Kidney (tissue), 14 donors: ENCODE measurements around the gene KCNB1. TPM values are rescaled to one million over a fixed set of nuclear protein-coding genes. Genes with fewer than 3 reads are reported as not detected.

Source experiments
- DNase-seq, 5 donors: peaks; one replicate each; pipeline ENCODE4 v3.0.0-alpha.2; 2013 to 2020
- FAIRE-seq: peaks from 2 replicates; lab custom pipeline; 2012; peaks lifted over from hg19 to GRCh38; lab: Jason Lieb, UNC
- H3K27ac ChIP-seq, 2 donors: one replicate each; pipeline ENCODE4 v1.7.0; 2013; ENCODE audit warnings: low read depth in 2 of 2, low read length in 2 of 2, inconsistent platforms in 1 of 2
- H3K27me3 ChIP-seq: one replicate; pipeline ENCODE4 v1.7.1; 2013; ENCODE audit warnings: low read length, inconsistent platforms; ENCODE audit not compliant: control insufficient read depth, insufficient read depth
- H3K36me3 ChIP-seq, 3 donors: one replicate each; pipeline versions ENCODE4 v1.7.0 to v1.7.1; 2013; ENCODE audit warnings: low read length in 3 of 3, control low read depth in 1 of 3, inconsistent platforms in 1 of 3; ENCODE audit not compliant: insufficient read depth in 3 of 3, control insufficient read depth in 2 of 3
- H3K4me1 ChIP-seq, 3 donors: one replicate each; pipeline versions ENCODE4 v1.7.0 to v1.7.1; 2013; ENCODE audit warnings: low read length in 3 of 3, inconsistent platforms in 1 of 3, low read depth in 1 of 3; ENCODE audit not compliant: control insufficient read depth in 2 of 3, insufficient read depth in 2 of 3
- H3K4me3 ChIP-seq, 3 donors: one replicate each; pipeline versions ENCODE4 v1.7.0 to v1.8.1; 2013; ENCODE audit warnings: low read length in 3 of 3, control low read depth in 1 of 3, inconsistent platforms in 1 of 3
- H3K9ac ChIP-seq, 3 donors: one replicate each; pipeline versions ENCODE4 v1.7.0 to v1.7.1; 2013; ENCODE audit warnings: low read length in 3 of 3, control low read depth in 1 of 3, inconsistent platforms in 1 of 3
- H3K9me3 ChIP-seq, 3 donors: one replicate each; pipeline versions ENCODE4 v1.7.0 to v1.7.1; 2013; ENCODE audit warnings: low read length in 3 of 3, control low read depth in 1 of 3, inconsistent platforms in 1 of 3; ENCODE audit not compliant: control insufficient read depth in 2 of 3, insufficient read depth in 1 of 3
- intact Hi-C: fragments of 100-400 bp; cut with DNase I; formaldehyde crosslinking; loops from one replicate; pipeline ENCODE4 v1.11.1; 2022
- polyA plus RNA-seq: library from polyadenylated mRNA; stranded (reverse); fragments of 350-450 nt; fragmentation: Illumina TruSeq; extraction: RNeasy Lipid Tissue Mini Kit (QIAGEN cat#74804); gene quantifications from one replicate; pipeline ENCODE4 v1.2.3, GENCODE V29; 2014; ENCODE audit warnings: low read depth, low replicate concordance; ENCODE audit not compliant: insufficient read depth
- total RNA-seq: library from RNA; stranded (reverse); fragmentation: NEBNext Ultra II Directional; extraction: Animal tissue kit (Norgen Biotek cat#: 25700); gene quantifications from one replicate; pipeline ENCODE4 v1.2.1, GENCODE V29; 2021
- TF ChIP-seq, protein P1 (sequence below): IDR thresholded peaks from 3 replicates; pipeline ENCODE4 v1.5.1; 2012; ENCODE audit warnings: mild to moderate bottlenecking, moderate library complexity, borderline replicate concordance; ENCODE audit not compliant: insufficient read depth; ENCODE audit errors: extremely low read depth
- donor health status: control.
- donor health status: control.
- donor health status: control.
- donor health status: control.
- donor health status: control.
- donor health status: DM: yes; HTN: yes; CAD: no.
- donor health status: Normal renal cell carcinoma (clear cell type).

KCNB1 gene
- total and polyA plus RNA-seq, 2 donors from 2014 or later, result 0.26 to 1.2 TPM

DNA sequence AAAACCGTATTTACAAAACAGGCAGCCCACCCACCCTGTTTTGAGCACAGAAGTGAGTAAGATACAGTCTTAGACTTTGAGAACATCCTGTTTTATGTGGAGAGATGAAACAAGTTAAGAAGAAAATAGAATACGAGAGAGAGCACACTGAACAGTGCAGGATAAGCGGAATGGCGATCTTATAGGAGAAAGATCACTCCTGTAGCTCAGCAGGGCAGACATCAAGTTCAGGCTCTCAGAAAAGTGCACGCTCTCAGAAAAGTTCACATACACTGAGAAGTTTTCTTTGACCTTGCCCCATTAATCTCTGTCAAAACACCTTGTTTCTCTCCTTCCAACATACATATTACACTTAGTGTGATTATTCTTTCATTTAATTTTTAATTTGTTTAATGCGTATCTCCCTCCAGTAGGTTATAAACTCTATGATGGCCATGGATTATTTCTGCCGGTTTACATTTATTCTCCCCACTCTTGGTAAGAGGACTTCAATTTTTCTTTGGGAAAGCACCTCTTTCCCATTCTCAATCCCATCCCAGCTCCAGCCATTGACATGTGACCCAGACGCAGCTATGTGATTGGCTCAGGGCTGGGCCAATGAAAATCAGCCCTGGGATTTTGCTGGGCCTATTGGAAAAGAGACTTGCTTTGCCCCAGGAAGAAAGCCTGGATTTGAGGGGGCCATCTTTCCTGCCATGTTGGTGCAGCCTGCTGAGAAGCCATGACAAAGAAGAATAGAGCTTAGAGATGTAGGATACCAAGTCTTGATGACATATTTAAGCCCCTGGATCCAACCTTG lies 16.2 kb downstream of the KCNB1 start:
- TF ChIP-seq, protein P1, sequence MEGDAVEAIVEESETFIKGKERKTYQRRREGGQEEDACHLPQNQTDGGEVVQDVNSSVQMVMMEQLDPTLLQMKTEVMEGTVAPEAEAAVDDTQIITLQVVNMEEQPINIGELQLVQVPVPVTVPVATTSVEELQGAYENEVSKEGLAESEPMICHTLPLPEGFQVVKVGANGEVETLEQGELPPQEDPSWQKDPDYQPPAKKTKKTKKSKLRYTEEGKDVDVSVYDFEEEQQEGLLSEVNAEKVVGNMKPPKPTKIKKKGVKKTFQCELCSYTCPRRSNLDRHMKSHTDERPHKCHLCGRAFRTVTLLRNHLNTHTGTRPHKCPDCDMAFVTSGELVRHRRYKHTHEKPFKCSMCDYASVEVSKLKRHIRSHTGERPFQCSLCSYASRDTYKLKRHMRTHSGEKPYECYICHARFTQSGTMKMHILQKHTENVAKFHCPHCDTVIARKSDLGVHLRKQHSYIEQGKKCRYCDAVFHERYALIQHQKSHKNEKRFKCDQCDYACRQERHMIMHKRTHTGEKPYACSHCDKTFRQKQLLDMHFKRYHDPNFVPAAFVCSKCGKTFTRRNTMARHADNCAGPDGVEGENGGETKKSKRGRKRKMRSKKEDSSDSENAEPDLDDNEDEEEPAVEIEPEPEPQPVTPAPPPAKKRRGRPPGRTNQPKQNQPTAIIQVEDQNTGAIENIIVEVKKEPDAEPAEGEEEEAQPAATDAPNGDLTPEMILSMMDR, result no peak
- intact Hi-C loops, result no loop called here
- Histone ChIP-seq H3K9ac (no peak overlapping the region), H3K36me3 (no peaks in the 10 kb centered on the region), H3K27ac (no peak overlapping the region), H3K9me3 (no peaks in the 10 kb centered on the region), H3K27me3 (no peaks in the 10 kb centered on the region), H3K4me3 (no peak overlapping the region), H3K4me1 (no peaks in the 10 kb centered on the region)
- FAIRE-seq, result no peak
- no peak for DNase-seq

DNA sequence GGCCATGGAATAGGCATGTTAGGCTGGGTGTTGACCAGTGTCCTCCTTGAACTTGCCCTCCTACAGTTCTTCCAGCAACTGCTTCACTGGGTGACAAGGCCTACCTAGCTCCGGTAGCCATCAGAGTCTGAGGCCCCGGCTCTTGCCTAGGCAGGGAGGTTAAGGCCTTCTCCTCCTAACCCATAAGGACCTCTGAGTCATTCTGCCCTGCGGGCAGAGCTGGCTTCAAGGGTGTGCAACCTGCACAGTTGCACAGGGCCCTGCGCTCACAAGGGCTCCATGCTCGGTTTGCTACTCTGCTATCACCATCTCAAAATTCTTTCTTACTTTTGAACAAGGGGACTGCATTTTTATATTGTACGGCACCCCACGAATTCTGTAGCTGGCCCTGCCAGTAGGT lies 17.9 kb downstream of the KCNB1 start:
- Histone ChIP-seq H3K9ac (no peak overlapping the region), H3K36me3 (no peaks in the 10 kb centered on the region), H3K27ac (no peak overlapping the region), H3K9me3 (no peaks in the 10 kb centered on the region), H3K27me3 (no peaks in the 10 kb centered on the region), H3K4me1 (no peaks in the 10 kb centered on the region), H3K4me3 (no peak overlapping the region)
- DNase-seq, result no peak
- intact Hi-C loops, result no loop called here
- TF ChIP-seq, protein P1, result no peak
- no peak for FAIRE-seq

DNA sequence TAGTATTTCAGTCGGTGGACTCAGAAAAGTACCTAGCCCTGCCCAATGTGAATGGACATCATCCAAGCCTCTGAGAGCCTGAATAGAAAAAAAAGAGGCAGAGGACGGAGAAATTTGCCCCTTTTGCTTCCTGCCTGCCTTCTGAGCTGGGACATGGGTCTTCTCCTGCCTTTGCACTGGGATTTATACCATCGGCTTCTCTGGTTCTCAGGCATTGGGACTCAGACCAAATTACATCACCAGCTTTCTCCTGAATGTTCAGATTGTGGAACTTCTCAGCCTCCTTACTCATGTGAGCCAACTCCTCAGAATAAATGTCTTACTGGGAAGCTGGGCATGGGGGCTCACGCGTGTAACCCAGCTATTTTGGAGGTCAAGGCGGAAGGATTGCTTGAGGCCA lies 19.8 kb downstream of the KCNB1 start:
- TF ChIP-seq, protein P1, result no peak
- no peak for FAIRE-seq
- no peaks in the 10 kb centered on the region for H3K27me3 ChIP-seq
- H3K27ac ChIP-seq, result no peak overlapping the region
- intact Hi-C loops, result no loop called here
- no peak overlapping the region for H3K4me3 ChIP-seq
- H3K9me3 ChIP-seq, result no peaks in the 10 kb centered on the region
- peak in 1 of 5 donors; percentile 6 for DNase-seq
- no peaks in the 10 kb centered on the region for H3K36me3 ChIP-seq
- no peak overlapping the region for H3K9ac ChIP-seq
- no peaks in the 10 kb centered on the region for H3K4me1 ChIP-seq
